HG03571 (cell line): ENCODE measurements around the gene LIN7C.
"Not testable (repeated sequence)": the region's sequence is repeated elsewhere in the genome, so short reads cannot be mapped to it uniquely, and the experiment has no call there.

Experiments used
- ATAC-seq: cut with Tn5 transposase; IDR thresholded peaks from one replicate; pipeline ENCODE4 v1.9.1; 2021; ENCODE audit not compliant: unreplicated experiment

Gene LIN7C

DNA sequence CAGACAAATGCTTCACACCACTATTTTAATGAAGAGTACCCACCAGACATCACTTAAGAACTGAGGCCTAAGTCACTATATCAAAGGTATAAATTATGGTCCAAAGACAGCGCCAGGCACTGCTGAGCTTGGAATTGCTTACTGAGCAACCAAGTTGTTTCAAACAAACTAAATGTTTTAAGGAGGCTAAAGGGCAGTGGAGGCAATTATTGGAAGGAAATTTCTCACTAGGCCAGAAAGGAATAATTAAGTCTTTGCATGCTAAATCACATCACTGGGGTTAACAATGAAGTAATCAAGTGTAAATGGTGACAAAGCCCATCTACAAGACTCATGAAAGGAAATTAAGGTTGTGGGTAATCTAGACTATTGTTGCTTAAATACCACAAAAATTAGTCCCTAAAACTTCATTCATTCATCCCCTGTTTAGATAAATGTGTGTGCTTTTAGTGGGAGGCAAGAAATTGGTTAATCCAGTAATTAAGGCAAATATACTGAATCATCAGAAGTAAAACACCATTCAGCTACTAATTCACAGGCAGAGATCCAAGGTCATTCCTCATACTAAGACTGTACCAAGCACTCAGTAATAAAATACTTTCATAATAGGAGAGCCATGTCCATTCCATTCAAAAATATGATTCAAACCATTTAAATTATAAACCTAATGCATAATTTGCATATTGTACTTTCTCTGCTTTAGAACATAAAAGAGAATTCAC, 55.2 kb downstream of the LIN7C start:
- no peak for ATAC-seq

DNA sequence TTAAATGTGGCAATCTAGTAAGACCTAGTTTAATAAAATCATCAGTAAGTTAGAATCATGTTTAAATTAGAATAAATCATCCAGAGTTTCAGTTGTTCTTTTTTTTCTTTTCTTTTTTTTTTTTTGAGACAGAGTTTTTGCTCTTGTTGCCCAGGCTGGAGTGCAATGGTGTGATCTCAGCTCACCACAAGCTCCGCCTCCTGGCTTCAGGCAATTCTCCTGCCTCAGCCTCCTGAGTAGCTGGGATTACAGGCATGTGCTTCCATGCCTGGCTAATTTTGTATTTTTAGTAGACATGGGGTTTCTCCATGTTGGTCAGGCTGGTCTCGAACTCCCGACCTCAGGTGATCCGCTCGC, 58.4 kb downstream of the LIN7C start:
- ATAC-seq = not testable (repeated sequence)

DNA sequence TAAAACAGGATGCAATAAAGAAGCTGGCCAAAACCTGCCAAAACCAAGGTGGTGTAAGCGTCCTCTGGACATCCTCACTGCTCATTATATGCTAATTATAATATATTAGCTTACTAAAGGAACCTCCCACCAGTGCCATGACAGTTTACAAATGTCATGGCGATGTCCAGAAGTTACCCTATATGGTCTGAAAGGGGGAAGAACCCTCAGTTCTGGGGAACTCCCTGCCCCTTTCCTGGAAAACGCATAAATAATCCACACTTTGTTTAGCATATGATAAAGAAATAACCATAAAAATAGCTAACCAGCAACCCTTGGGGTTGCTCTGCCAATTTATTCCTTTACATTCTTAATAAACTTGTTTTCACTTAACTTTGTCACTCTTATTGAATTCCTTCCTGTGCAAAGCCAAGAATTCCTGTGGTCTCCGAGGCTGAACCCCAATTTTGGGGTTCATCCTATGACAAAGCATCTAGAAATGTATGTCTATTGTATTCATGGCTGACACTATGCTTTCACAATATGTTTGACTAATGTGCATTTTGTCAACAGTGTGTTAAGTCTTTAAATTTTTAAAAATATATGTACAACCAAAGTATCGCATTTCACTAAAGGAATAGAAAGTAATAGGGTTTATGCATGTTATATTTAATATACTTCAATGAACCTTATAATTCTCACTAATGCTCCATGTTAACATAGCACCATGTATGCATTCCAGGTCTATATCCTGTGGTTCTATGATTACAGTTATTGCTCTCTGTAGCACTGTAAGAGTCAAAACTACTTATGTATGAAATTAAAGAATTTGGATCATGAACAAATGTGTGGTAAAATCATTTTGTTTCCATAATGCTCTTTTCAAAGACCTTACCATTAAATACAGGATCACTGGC, 59.0 kb downstream of the LIN7C start:
- no peak for ATAC-seq

DNA sequence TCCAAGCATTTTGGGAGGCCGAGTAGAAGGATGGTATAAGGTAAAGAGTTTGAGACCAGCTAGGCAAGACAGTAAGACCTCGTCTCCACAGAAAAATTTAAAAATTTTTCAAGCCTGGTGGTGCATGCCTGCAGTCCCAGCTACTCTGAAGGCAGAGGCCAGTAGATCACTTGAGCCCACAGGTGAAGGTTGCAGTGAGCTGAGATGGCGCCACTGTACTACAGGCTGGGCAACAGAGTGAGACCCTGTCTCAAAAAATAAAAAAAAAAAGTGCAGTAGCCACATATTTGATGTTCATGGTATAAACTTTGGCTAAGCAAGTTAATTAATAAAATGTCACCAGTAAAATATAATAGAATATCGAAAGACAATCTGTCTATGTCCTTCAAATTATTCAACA, 60.9 kb downstream of the LIN7C start:
- no peak for ATAC-seq

DNA sequence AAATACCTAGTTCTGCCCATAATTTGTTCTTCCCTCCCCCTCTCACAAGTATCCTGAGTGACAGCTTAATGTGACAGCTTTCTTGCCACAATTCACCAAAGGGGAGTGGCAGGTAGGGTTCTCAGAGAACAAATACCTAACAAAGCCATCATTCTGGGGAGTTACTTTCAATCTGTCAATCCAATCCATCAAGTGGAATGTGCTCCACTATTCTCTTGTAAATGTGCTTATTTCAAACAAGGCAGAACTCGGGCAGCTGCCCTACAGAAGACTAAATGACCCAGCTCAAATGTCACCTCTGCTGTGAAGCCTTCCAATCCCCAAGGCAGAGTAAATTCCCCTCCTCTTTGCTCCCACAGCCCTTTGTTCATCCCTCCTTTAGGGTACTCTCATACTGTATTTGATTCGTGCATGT, 61.8 kb downstream of the LIN7C start:
- no peak for ATAC-seq
